Sigmoid colon (tissue), 4 donors: Measurements from ENCODE around the gene BATF.

Source experiments
- CTCF ChIP-seq, 4 experiments: fragments of 450-650 bp in 3 of 4; fragments of 200-600 bp in 1 of 4; IDR thresholded peaks; one replicate each; pipeline ENCODE4 v1.5.1; 2016 to 2019; ENCODE audit warnings: antibody characterized with exemption in 4 of 4, mild to moderate bottlenecking in 3 of 4, moderate library complexity in 2 of 4
- EP300 ChIP-seq, 4 donors: sonication (generic); formaldehyde crosslinking; IDR thresholded peaks; one replicate each; pipeline ENCODE4 v1.6.1; 2017; ENCODE audit warnings: antibody characterized with exemption in 4 of 4
- POLR2A ChIP-seq, 2 donors: fragments of 450-650 bp; IDR thresholded peaks; one replicate each; pipeline ENCODE4 v1.6.1; 2016; ENCODE audit warnings: antibody characterized with exemption in 2 of 2, mild to moderate bottlenecking in 2 of 2, moderate library complexity in 2 of 2
- POLR2AphosphoS5 ChIP-seq, 4 donors: sonication (generic); formaldehyde crosslinking; IDR thresholded peaks; one replicate each; pipeline ENCODE4 v1.6.1; 2017; ENCODE audit warnings: antibody characterized with exemption in 4 of 4

DNA sequence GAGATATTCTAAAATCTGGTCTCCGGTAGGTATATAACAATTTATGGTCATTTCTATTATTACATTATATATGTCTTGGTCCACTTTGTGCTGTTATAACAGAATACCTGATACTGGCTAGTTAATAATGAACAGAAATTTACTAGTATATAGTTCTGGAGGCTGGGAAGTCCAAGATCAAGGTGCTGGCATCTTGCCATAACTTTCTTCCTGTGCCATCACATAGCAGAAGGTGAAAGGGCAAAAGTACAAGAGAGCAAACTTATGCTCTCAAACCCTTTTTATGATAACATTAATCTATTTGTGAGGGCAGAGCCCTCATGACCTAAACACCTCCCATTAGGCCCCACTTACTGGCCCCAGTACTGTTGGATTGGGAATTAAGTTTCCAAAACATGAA is 17.9 kb upstream of the BATF start:
- no peak for TF ChIP-seq CTCF (IDR thresholded peaks at IDR 0.05)
- no peak for TF ChIP-seq POLR2A (IDR thresholded peaks at IDR 0.05)
- no peak for TF ChIP-seq POLR2AphosphoS5 (IDR thresholded peaks at IDR 0.05)
- TF ChIP-seq EP300 (IDR thresholded peaks at IDR 0.05): no peak
